Naive B cell (primary cell): ENCODE measurements around the gene HOXA10. TPM values are rescaled to one million over a fixed set of nuclear protein-coding genes. Genes with fewer than 3 reads are reported as not detected.

Experiments
- ATAC-seq, 2 donors: fragments of 150-1000 bp; cut with Tn5 transposase; 2 replicates each; pipeline ENCODE4 v1.10.0; 2021; ENCODE audit warnings: low read depth in 2 of 2, mild to moderate bottlenecking in 2 of 2, moderate library complexity in 2 of 2
- DNase-seq: peaks from one replicate; pipeline ENCODE4 v3.0.0; 2022
- H3K27ac Mint-ChIP-seq, 6 donors: one replicate each; pipeline ENCODE4 v1.8.0; 2020 to 2022; ENCODE audit warnings: mild to moderate bottlenecking in 6 of 6, mixed read lengths in 6 of 6, moderate library complexity in 5 of 6, inconsistent platforms in 2 of 6
- H3K27me3 Mint-ChIP-seq, 3 donors: one replicate each; pipeline ENCODE4 v1.8.0; 2021 to 2022; ENCODE audit warnings: mixed read lengths in 3 of 3, mild to moderate bottlenecking in 1 of 3
- H3K36me3 Mint-ChIP-seq, 2 donors: one replicate each; pipeline ENCODE4 v1.8.0; 2020 to 2022; ENCODE audit warnings: mixed read lengths in 2 of 2, inconsistent platforms in 1 of 2, mild to moderate bottlenecking in 1 of 2
- H3K4me1 Mint-ChIP-seq, 3 donors: one replicate each; pipeline ENCODE4 v1.8.0; 2020 to 2022; ENCODE audit warnings: mixed read lengths in 3 of 3, inconsistent platforms in 1 of 3, mild to moderate bottlenecking in 1 of 3, moderate library complexity in 1 of 3
- H3K4me3 Mint-ChIP-seq, 8 donors: one replicate each; pipeline ENCODE4 v1.8.0; 2020 to 2022; ENCODE audit warnings: mild to moderate bottlenecking in 8 of 8, mixed read lengths in 8 of 8, moderate library complexity in 8 of 8, inconsistent platforms in 2 of 8
- H3K9me3 Mint-ChIP-seq, 7 donors: one replicate each; pipeline ENCODE4 v1.8.0; 2020 to 2022; ENCODE audit warnings: mixed read lengths in 7 of 7, mild to moderate bottlenecking in 5 of 7, inconsistent platforms in 2 of 7, moderate library complexity in 1 of 7
- polyA plus RNA-seq, 6 donors: library from polyadenylated mRNA; unstranded; fragments of 300-500 nt; fragmentation: Illumina TruSeq; gene quantifications; one replicate each; pipeline ENCODE4 v1.2.3, GENCODE V29; 2021; ENCODE audit warnings: low read depth in 6 of 6

The HOXA10 gene
- polyA plus RNA-seq, 6 donors from 2014 or later = not detected

DNA sequence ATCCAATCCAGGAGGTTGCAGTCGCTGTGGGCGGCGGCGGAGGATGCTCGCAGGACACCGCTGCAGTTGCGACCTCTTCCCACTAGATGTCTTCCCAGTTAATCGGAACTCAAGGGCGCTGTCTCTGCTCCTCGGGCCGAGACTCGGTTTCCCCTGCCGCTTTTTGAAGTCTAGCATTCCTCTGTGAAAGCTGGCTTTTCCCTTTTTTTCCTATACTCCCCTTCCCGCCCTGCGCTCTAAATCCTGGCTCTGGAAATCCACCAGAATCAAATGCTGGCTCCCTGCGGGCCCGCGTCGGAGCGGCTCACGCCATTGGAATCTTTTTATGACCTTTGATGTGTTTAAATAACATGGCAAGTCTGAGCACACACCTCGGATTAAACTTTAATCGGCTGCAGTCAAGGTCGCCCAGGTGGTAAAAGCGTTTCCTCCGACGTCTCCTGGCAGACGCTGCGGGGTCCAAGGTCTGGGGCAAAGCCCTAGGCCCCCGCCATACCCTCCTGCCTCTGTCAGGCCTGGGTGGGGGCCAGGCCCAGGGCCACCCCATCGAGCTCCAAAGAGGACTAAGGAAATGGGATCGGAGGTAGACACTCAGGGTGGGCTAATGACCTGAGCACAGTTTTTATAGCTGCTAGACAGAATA lies 36.4 kb upstream of the HOXA10 start:
- Mint-ChIP-seq H3K4me1 (peaks cover 14 to 33% (median 21%) of the 10 kb centered on the region in 3 donors), H3K9me3 (peaks cover 0 to 12% (median 1%) of the 10 kb centered on the region in 7 donors), H3K36me3 (peaks cover 5 to 7% of the 10 kb centered on the region in 2 donors), H3K27me3 (peaks cover 91 to 97% (median 96%) of the 10 kb centered on the region in 3 donors), H3K27ac (peak overlapping the region in 1 of 6 donors; percentile 64), H3K4me3 (peak overlapping the region in 7 of 8 donors; percentile 61 to 87 (median 69))
- peak; percentile 47 to 52 for ATAC-seq
- no peak for DNase-seq

DNA sequence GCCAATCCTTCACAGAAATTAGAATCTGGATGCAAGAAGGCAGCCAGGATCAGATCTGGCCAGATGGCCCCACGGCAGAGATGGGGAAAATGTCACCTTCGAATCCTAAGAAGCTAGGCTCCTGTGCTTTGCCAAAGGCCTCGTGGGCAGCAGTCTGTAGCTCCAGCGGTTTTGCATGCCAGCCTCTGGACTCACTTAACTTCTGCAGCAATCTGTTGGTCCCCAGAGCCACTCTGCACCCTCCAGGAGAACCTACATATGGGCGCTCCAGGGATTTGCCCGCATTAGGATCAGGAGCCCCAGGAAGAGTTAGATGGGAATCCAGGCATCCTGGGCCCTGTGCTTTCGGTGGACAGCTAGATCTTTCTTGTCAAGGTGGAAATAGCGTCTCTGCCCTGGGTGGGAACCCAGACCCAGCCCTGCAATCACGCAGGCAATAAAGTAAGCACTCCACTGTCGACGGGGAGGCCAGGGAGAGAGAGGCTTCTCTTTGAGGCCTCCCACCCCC lies 35.9 kb upstream of the HOXA10 start:
- Mint-ChIP-seq H3K9me3 (peaks cover 0 to 14% (median 1%) of the 10 kb centered on the region in 7 donors), H3K36me3 (peaks cover 2 to 5% of the 10 kb centered on the region in 2 donors), H3K27ac (peak overlapping the region in 1 of 6 donors; percentile 64), H3K4me3 (peak overlapping the region in 5 of 8 donors; percentile 61 to 87 (median 69)), H3K4me1 (peaks cover 14 to 36% (median 24%) of the 10 kb centered on the region in 3 donors), H3K27me3 (peaks cover 89 to 97% (median 96%) of the 10 kb centered on the region in 3 donors)
- DNase-seq (no peak), ATAC-seq (no peak)

DNA sequence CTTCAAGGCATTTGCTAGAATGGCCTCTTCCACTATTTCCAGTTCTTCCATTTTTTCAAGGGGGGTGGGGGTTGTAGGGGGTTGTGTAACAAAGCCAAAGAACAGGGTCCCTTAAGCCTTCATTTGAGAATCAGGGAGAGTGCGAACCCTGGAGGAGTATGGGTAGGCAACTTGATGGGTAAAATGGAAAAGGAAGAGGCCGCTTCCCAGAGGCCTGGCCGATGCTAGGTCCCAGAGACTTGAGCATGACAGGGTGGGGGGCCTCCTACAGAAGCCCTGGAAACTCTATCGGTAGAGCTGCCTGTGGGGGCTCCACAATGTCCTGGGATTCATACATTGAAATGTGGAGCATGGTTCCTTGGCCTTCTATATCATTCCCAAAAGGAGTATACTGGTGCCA lies 34.9 kb upstream of the HOXA10 start:
- Mint-ChIP-seq H3K27me3 (peaks cover 89 to 97% (median 96%) of the 10 kb centered on the region in 3 donors), H3K27ac (peak overlapping the region in 1 of 6 donors; percentile 59), H3K4me1 (peaks cover 17 to 33% (median 32%) of the 10 kb centered on the region in 3 donors), H3K4me3 (no peak overlapping the region), H3K9me3 (peaks cover 0 to 18% (median 3%) of the 10 kb centered on the region in 7 donors), H3K36me3 (peaks cover 0 to 5% of the 10 kb centered on the region in 2 donors)
- DNase-seq (no peak), ATAC-seq (no peak)

DNA sequence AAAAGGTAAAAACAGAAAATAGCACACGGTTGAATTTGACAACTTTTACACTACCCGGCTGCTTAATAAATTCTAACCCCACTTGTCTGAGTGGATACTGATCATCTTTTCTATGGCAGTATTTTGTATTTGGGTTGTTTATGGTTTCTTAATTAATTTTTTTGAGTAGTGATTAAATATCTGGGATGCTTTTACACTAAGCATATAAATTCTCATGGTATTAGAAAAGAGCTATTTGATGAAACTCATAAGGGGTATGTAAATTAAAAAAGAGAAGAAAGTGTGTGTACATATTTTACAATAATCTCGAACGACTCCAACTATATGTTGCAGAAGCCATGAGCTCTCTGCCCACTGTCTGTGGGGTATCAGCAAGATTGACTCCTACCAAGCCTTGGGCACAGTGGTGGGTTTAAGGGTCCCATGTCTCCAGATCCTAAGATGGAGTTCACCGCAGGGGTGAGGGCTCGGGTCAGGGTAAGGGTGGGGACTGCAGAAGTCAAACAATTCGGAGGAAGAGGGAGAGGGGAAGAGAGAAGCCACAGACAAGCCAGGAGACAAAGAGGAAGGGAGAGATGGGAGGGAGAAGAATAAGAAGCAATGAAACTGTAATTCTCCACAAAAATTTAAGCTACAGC lies 33.3 kb upstream of the HOXA10 start:
- DNase-seq = no peak
- H3K9me3 Mint-ChIP-seq = peaks cover 0 to 20% (median 6%) of the 10 kb centered on the region in 7 donors
- ATAC-seq = no peak
- H3K36me3 Mint-ChIP-seq = peaks cover 0 to 5% of the 10 kb centered on the region in 2 donors
- H3K27ac Mint-ChIP-seq = no peak overlapping the region
- peaks cover 87 to 99% (median 96%) of the 10 kb centered on the region in 3 donors for H3K27me3 Mint-ChIP-seq
- peak overlapping the region in 1 of 8 donors; percentile 62 for H3K4me3 Mint-ChIP-seq
- peaks cover 14 to 31% (median 23%) of the 10 kb centered on the region in 3 donors for H3K4me1 Mint-ChIP-seq

DNA sequence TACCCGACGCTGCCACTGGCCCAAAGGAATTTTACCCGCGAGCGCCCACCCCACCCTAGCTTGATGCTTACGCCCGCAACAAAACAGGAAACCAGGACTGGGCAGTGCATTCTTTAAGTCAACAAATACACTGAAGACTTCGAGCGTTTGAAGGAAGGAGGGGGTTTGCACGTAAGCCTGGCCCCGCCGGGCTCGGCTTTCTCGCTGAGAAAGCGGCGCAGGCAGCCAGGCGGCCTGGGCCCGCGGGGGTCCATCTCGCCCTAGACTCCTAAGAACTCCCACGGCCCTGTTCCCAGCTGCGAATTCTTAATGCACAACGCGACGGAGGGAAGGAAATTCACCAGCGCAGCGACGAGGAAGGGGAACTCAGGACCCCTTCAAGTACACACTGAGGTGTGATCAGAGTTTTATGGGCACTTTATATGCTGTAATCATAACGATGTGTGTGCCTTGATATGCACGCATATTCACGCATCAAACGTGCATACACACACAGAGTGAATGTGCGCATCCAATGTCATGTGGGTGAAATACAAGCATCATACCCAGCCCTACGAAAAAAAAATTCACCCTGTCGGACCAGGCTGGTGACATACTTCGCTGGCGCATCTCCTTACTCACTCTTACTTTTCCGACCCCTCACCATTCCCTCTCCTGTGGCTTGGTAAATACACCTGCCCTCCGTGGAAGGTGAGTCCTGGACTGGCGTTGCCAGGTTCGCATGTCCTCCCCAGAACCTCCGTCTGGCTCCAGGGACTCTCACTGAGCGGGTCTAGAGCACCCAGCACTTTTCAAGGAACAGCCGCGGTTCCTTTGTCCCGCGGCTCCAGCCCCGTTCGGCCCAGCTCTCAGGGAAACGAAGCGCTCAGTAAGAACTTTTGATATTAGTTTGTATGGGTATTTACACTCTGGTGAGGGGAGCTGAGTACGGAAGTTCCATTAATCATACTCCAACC lies 31.5 kb upstream of the HOXA10 start:
- H3K27ac Mint-ChIP-seq = peak overlapping the region in 3 of 6 donors; percentile 76 to 98 (median 95)
- peaks cover 0 to 5% of the 10 kb centered on the region in 2 donors for H3K36me3 Mint-ChIP-seq
- peaks cover 30 to 45% (median 32%) of the 10 kb centered on the region in 3 donors for H3K4me1 Mint-ChIP-seq
- H3K4me3 Mint-ChIP-seq = peak overlapping the region in 5 of 8 donors; percentile 14 to 78 (median 42)
- H3K27me3 Mint-ChIP-seq = peaks cover 92 to 98% (median 96%) of the 10 kb centered on the region in 3 donors
- ATAC-seq = no peak
- DNase-seq = no peak
- peaks cover 0 to 29% (median 9%) of the 10 kb centered on the region in 7 donors for H3K9me3 Mint-ChIP-seq

DNA sequence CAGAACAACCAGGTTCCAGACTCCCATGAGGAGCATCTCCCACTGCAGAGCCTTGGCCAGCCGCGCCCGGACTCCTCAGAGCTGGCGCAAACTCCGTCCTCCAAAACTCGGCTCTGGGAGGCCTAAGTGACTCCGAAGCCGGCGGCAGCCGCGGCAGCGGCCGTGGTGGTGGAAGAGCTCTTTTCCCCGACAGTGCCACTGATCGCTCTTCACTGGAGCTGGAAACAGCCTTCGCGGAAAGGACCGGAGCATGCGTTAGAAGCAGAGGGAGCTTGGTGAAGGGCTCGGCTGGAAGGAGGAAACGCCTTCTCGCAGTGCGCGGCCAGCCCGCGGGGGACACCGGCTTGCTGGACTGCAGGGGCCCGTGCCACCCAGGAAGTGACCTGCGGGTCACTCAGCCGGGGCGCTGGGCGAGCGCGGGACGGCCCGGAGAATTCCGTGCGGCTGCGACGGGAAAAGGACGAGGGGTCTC lies 30.8 kb upstream of the HOXA10 start:
- H3K9me3 Mint-ChIP-seq = peaks cover 0 to 30% (median 9%) of the 10 kb centered on the region in 7 donors
- DNase-seq (no peak), ATAC-seq (no peak)
- H3K27ac Mint-ChIP-seq = peak overlapping the region in 4 of 6 donors; percentile 12 to 86 (median 50)
- H3K27me3 Mint-ChIP-seq = peaks cover 88 to 98% (median 96%) of the 10 kb centered on the region in 3 donors
- H3K4me3 Mint-ChIP-seq = peak overlapping the region in 6 of 8 donors; percentile 18 to 85 (median 56)
- H3K36me3 Mint-ChIP-seq = peaks cover 0 to 5% of the 10 kb centered on the region in 2 donors
- H3K4me1 Mint-ChIP-seq = peaks cover 28 to 42% (median 33%) of the 10 kb centered on the region in 3 donors

DNA sequence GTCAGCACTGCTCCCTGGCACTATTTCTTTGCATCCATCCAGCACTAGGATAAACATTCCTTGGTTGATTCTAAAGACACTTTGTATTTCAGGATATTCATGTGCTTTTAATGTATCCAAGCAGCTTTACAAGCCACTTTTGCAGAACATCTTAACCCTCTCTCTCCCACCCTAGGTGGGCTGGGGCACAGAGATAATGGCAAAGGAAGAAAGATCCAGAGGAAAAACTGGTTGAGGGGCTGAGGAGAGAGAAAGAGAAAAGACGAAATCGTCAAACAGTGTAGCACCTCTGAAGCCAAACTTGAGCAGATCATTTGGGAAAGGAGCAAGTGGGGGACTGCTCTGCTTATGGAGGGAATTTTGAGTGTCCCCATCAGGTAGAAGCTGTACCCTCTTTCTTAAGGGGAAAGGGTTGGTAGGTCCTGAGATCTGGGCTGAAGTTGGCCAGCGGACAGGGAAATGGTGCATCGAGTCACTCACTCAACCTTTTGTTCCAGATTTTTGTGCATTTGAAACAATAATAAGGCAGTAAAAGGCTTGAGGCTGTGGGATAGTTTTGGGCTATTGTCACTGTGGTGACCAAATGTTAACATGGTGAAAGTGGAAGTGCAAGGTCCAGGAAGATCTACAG lies 30.0 kb upstream of the HOXA10 start:
- peaks cover 0 to 5% of the 10 kb centered on the region in 2 donors for H3K36me3 Mint-ChIP-seq
- no peak for ATAC-seq
- H3K27me3 Mint-ChIP-seq = peaks cover 80 to 96% (median 93%) of the 10 kb centered on the region in 3 donors
- H3K4me1 Mint-ChIP-seq = peaks cover 30 to 42% (median 36%) of the 10 kb centered on the region in 3 donors
- no peak for DNase-seq
- peaks cover 0 to 30% (median 9%) of the 10 kb centered on the region in 7 donors for H3K9me3 Mint-ChIP-seq
- peak overlapping the region in 5 of 6 donors; percentile 52 to 96 (median 86) for H3K27ac Mint-ChIP-seq
- peak overlapping the region in 2 of 8 donors; percentile 19 to 85 for H3K4me3 Mint-ChIP-seq

DNA sequence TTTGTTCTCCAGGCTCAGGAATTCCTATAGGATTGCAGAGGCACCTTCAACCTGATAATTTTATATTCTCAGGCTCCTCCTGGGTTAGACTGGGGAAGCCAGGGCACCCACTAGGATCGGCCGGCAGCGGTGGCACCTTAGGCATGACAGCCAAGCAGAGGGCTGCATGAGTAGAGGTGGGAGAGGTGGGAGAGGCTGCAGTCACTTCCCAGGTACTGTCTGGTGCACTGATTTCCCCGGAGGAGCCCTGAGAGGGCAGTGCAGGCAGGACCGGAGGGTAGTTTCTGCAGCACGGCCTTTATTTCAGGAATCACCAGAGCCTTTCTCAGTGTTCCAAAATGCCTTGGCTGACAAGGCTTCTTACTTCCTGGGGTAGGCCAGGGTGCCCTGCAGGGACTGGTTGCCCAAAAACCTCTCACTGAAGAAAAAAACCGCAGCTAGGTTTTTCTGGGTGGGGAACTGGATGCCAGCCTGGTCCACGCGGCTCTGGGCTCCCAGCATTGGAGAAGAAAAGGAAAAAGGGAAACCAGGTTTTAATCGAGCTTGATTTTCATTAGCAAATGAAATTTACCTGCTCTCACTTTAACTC lies 29.3 kb upstream of the HOXA10 start:
- ATAC-seq = no peak
- no peak for DNase-seq
- Mint-ChIP-seq H3K4me3 (peak overlapping the region in 3 of 8 donors; percentile 25 to 85 (median 37)), H3K4me1 (peaks cover 30 to 43% (median 42%) of the 10 kb centered on the region in 3 donors), H3K36me3 (peaks cover 0 to 5% of the 10 kb centered on the region in 2 donors), H3K9me3 (peaks cover 0 to 30% (median 9%) of the 10 kb centered on the region in 7 donors), H3K27ac (peak overlapping the region in 2 of 6 donors; percentile 52 to 72), H3K27me3 (peaks cover 75 to 96% (median 93%) of the 10 kb centered on the region in 3 donors)

DNA sequence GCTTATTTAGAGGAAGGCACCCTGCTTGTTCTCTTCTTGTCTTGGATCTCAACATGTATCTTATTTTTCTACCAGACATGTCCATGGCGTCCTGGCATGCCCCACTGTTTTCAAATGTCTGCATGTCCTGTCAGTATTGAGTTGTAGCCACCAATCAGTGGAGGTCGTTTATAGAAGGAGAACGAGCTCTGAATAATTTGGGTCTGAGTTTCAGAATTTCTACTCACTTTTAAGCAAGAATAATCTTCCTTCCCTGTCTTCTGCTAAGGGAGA lies 28.7 kb upstream of the HOXA10 start:
- H3K4me3 Mint-ChIP-seq = peak overlapping the region in 4 of 8 donors; percentile 37 to 85 (median 52)
- DNase-seq (no peak), ATAC-seq (no peak)
- H3K4me1 Mint-ChIP-seq = peaks cover 35 to 48% (median 48%) of the 10 kb centered on the region in 3 donors
- H3K9me3 Mint-ChIP-seq = peaks cover 0 to 30% (median 13%) of the 10 kb centered on the region in 7 donors
- H3K27ac Mint-ChIP-seq = peak overlapping the region in 2 of 6 donors; percentile 50 to 79
- peaks cover 0 to 5% of the 10 kb centered on the region in 2 donors for H3K36me3 Mint-ChIP-seq
- H3K27me3 Mint-ChIP-seq = peaks cover 75 to 96% (median 94%) of the 10 kb centered on the region in 3 donors

DNA sequence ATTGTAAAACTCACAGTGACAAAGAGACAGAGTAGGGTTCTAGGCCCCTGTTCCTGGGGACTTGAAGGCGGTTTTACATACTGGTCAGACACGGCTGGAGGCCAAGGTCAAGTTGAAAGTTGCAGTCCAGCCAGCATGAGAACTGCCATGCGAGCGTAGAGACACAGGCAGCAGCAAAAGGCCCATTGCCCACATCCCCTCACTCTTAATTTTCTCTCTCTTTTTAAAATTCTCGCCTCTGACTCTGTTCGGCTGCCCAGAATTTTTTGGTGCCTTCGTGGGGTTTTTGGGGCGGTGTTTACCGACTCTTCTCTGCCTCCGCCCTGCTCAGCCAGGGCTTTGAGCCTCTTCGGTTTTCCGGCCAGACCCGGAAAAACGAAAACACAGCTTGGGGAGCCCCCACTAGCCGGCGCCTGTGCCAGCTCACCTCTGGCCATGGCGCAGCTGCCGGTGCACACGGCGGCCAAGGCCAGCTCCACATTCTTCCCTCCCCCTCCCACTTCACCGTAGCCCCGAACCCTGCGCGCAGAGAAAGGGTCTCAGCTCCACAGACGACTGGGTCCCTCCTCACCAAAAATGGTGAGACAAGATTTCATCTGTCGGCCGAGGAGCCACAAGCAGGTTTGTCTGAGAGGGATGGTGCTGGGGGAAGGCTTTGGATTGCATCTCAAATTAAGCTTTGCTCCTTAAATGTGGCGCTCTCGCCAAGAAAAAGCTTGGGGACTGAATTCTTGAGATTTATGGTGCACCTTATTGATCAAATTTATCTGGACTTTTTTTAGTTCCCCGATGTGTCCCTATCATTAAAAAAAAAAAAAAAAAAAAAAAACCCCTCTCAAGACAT lies 28.1 kb upstream of the HOXA10 start:
- Mint-ChIP-seq H3K27ac (peak overlapping the region in 2 of 6 donors; percentile 74 to 97), H3K9me3 (peaks cover 0 to 30% (median 13%) of the 10 kb centered on the region in 7 donors), H3K4me1 (peaks cover 35 to 48% (median 48%) of the 10 kb centered on the region in 3 donors), H3K27me3 (peaks cover 75 to 96% (median 94%) of the 10 kb centered on the region in 3 donors), H3K4me3 (peak overlapping the region in 5 of 8 donors; percentile 70 to 86 (median 83)), H3K36me3 (peaks cover 0 to 9% of the 10 kb centered on the region in 2 donors)
- DNase-seq = no peak
- no peak for ATAC-seq

DNA sequence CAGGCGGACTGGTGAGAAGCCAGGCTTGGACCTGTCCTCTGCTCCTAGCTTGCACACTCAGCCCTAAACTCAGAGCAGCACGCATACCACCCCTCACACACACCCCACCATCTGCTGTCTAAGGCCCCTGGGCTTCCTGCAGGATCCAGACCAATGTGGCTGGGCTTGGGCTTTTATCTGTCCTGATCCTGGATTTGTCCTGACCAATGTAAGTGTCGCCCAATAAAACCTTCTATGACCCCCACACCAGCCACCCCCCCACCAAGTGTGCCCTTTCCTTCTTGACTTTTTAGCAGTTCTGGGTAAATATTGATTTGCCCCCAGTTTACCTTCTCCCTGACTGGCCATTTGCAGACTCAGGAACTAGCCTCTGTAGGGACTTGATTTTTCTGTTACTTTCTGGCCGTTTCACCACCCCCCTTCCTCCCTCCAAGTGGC lies 27.5 kb upstream of the HOXA10 start:
- peaks cover 35 to 48% (median 48%) of the 10 kb centered on the region in 3 donors for H3K4me1 Mint-ChIP-seq
- peaks cover 0 to 9% of the 10 kb centered on the region in 2 donors for H3K36me3 Mint-ChIP-seq
- ATAC-seq = no peak
- no peak for DNase-seq
- peak overlapping the region; percentile 54 to 90 (median 83) for H3K4me3 Mint-ChIP-seq
- peaks cover 72 to 94% (median 88%) of the 10 kb centered on the region in 3 donors for H3K27me3 Mint-ChIP-seq
- H3K9me3 Mint-ChIP-seq = peaks cover 0 to 28% (median 12%) of the 10 kb centered on the region in 7 donors
- peak overlapping the region in 3 of 6 donors; percentile 24 to 97 (median 74) for H3K27ac Mint-ChIP-seq
